ENCODE measurements around the gene UNC119B.
"Not testable (repeated sequence)": the region's sequence is repeated elsewhere in the genome, so short reads cannot be mapped to it uniquely, and the experiment has no call there.

Gene UNC119B

GRCh38 chr12:120720234-120720986 lies 10.2 kb downstream of the UNC119B start:
- no peak for DNase-seq

GRCh38 chr12:120720987-120721801 lies 10.9 kb downstream of the UNC119B start:
- no peak for DNase-seq

GRCh38 chr12:120721866-120722265 lies 11.6 kb downstream of the UNC119B start:
- DNase-seq: no peak

GRCh38 chr12:120722784-120723183 lies 12.5 kb downstream of the UNC119B start:
- DNase-seq: no peak

GRCh38 chr12:120724720-120725119 lies 14.5 kb downstream of the UNC119B start:
- DNase-seq: no peak

GRCh38 chr12:120725151-120725658 lies 14.9 kb downstream of the UNC119B start:
- DNase-seq: no peak

GRCh38 chr12:120725659-120726509 lies 15.6 kb downstream of the UNC119B start, which contains the start of gene ACADS:
Gene ACADS, plus strand, starts transcription at chr12:120725826. Its CDS starts 60 bp downstream, at chr12:120725886.
- peak; percentile 97 for DNase-seq

GRCh38 chr12:120726510-120726793 lies 16.2 kb downstream of the UNC119B start:
- DNase-seq: no peak

GRCh38 chr12:120726961-120727360 lies 16.7 kb downstream of the UNC119B start:
- no peak for DNase-seq

- DNase-seq: not testable (repeated sequence)
These were observed 21.9 kb downstream of the UNC119B start for GRCh38 chr12:120732198-120732597.

- no peak for DNase-seq
These were observed 23.3 kb downstream of the UNC119B start for GRCh38 chr12:120733574-120733973.

GRCh38 chr12:120734210-120734609 lies 24.0 kb downstream of the UNC119B start:
- DNase-seq: no peak

GRCh38 chr12:120735181-120735580 lies 24.9 kb downstream of the UNC119B start:
- no peak for DNase-seq

- DNase-seq: no peak
These were observed 26.4 kb downstream of the UNC119B start for GRCh38 chr12:120736404-120737331.

GRCh38 chr12:120737557-120738251 lies 27.4 kb downstream of the UNC119B start:
- DNase-seq: peak; percentile 71

GRCh38 chr12:120738252-120739030 lies 28.2 kb downstream of the UNC119B start:
- no peak for DNase-seq

- DNase-seq: no peak
These were observed 28.9 kb downstream of the UNC119B start for GRCh38 chr12:120739031-120739762.

GRCh38 chr12:120739821-120740613 lies 29.8 kb downstream of the UNC119B start:
- no peak for DNase-seq

- no peak for DNase-seq
These were observed 30.6 kb downstream of the UNC119B start for GRCh38 chr12:120740871-120741270.

Measured in 8988T (cell line).